ENCODE measurements around the gene KLHL14.

- TF ChIP-seq CTCF (IDR thresholded peaks at IDR 0.05) (no peak), POLR2AphosphoS5 (IDR thresholded peaks at IDR 0.05; ENCODE audit: low read depth, low read length) (no peak), SIN3A (IDR thresholded peaks at IDR 0.05; ENCODE audit: borderline replicate concordance, insufficient read depth, low read depth, low read length) (no peak)
Measured at GRCh38 chr18:32802591-32803451, 30.0 kb upstream of the KLHL14 start.
